CD4-positive, alpha-beta T cell treated with Interleukin-17A for 1 hour (primary cell): ENCODE measurements around the gene THOC7.

Experiments
- DNase-seq: peaks from one replicate; pipeline ENCODE4 v3.0.0-alpha.2; 2020

THOC7 gene

GRCh38 chr3:63832395-63832794 is 31.2 kb downstream of the THOC7 start:
- no peak for DNase-seq

GRCh38 chr3:63830526-63830925 is 33.1 kb downstream of the THOC7 start:
- no peak for DNase-seq

- DNase-seq, result no peak
These were observed 39.3 kb downstream of the THOC7 start for GRCh38 chr3:63824309-63824708.

- DNase-seq, result no peak
These were observed 44.5 kb downstream of the THOC7 start, which contains the start of gene C3orf49 for GRCh38 chr3:63819151-63819398. TSS of gene C3orf49 (plus strand) at chr3:63819299. CDS start at chr3:63819472, 173 bp downstream.

- peak; percentile 65 for DNase-seq
These were observed 45.1 kb downstream of the THOC7 start for GRCh38 chr3:63818282-63819150.

GRCh38 chr3:63817225-63817624 is 46.4 kb downstream of the THOC7 start:
- DNase-seq, result no peak

GRCh38 chr3:63814237-63814636 is 49.4 kb downstream of the THOC7 start:
- DNase-seq, result no peak

GRCh38 chr3:63809607-63810006 is 54.0 kb downstream of the THOC7 start:
- DNase-seq, result no peak

GRCh38 chr3:63808633-63809032 is 55.0 kb downstream of the THOC7 start:
- no peak for DNase-seq

GRCh38 chr3:63807961-63808565 is 55.5 kb downstream of the THOC7 start:
- no peak for DNase-seq

GRCh38 chr3:63803911-63804310 is 59.7 kb downstream of the THOC7 start:
- DNase-seq, result no peak

GRCh38 chr3:63800097-63800496 is 63.5 kb downstream of the THOC7 start:
- DNase-seq, result no peak

GRCh38 chr3:63798949-63799348 is 64.7 kb downstream of the THOC7 start:
- DNase-seq, result no peak

- DNase-seq, result no peak
These were observed 65.1 kb downstream of the THOC7 start for GRCh38 chr3:63798544-63798943.

- no peak for DNase-seq
These were observed 68.2 kb downstream of the THOC7 start for GRCh38 chr3:63795438-63795837.

GRCh38 chr3:63791974-63792373 is 71.6 kb downstream of the THOC7 start:
- DNase-seq, result no peak
